Naive thymus-derived CD4-positive, alpha-beta T cell (primary cell): ENCODE results near the gene SLC39A11. TPM values are rescaled to one million over a fixed set of nuclear protein-coding genes. Genes with fewer than 3 reads are reported as not detected.
A peak's percentile ranks its signal among the peaks of the same experiment; 100 is the strongest.

Experiments used
- ATAC-seq: fragments of 150-1000 bp; cut with Tn5 transposase; 2 replicates; pipeline ENCODE4 v1.10.0; 2021; ENCODE audit warnings: mild to moderate bottlenecking, moderate library complexity
- CTCF ChIA-PET: fragments of 350-600 bp; sonication (Branson Sonifier 250); formaldehyde crosslinking; loops from one replicate; lab custom pipeline; 2021; ENCODE audit warnings: antibody characterized with exemption; lab: Charles Lee
- POLR2A ChIA-PET: fragments of 350-600 bp; sonication (Branson Sonifier 250); formaldehyde crosslinking; loops from one replicate; lab custom pipeline; 2021; ENCODE audit warnings: antibody characterized with exemption, inconsistent platforms; lab: Charles Lee
- DNase-seq, 9 donors: peaks; one replicate each; pipeline versions ENCODE4 v3.0.0 to v3.0.0-alpha.2; 2020 to 2022; ENCODE audit warnings: mixed read lengths in 1 of 9
- H3K27ac ChIP-seq: one replicate; pipeline ENCODE4 v1.7.0; 2013; ENCODE audit warnings: mild to moderate bottlenecking, low read depth, low read length, moderate library complexity
- H3K27me3 ChIP-seq, 2 donors: one replicate each; pipeline ENCODE4 v1.7.0; 2013; ENCODE audit warnings: low read length in 2 of 2, mild to moderate bottlenecking in 2 of 2, moderate library complexity in 2 of 2; ENCODE audit not compliant: control insufficient read depth in 2 of 2, insufficient read depth in 2 of 2
- H3K36me3 ChIP-seq, 3 experiments: 1 replicate in 2 of 3; 2 replicates in 1 of 3; pipeline ENCODE4 v1.7.0; 2013; ENCODE audit warnings: low read length in 3 of 3, mild to moderate bottlenecking in 3 of 3, moderate library complexity in 1 of 3; ENCODE audit not compliant: insufficient read depth in 3 of 3, control insufficient read depth in 2 of 3
- H3K4me1 ChIP-seq, 2 donors: one replicate each; pipeline ENCODE4 v1.7.0; 2013; ENCODE audit warnings: low read length in 2 of 2, mild to moderate bottlenecking in 2 of 2, moderate library complexity in 1 of 2; ENCODE audit not compliant: control insufficient read depth in 2 of 2, insufficient read depth in 2 of 2
- H3K4me3 ChIP-seq: 2 replicates; pipeline ENCODE4 v1.7.0; 2013; ENCODE audit warnings: mild to moderate bottlenecking, low read length
- H3K9me3 ChIP-seq, 3 experiments: 1 replicate in 2 of 3; 2 replicates in 1 of 3; pipeline ENCODE4 v1.7.0; 2013; ENCODE audit warnings: low read length in 3 of 3; ENCODE audit not compliant: control insufficient read depth in 2 of 3
- H3K27ac Mint-ChIP-seq, 9 donors: one replicate each; pipeline ENCODE4 v1.8.0; 2020 to 2022; ENCODE audit warnings: mixed read lengths in 9 of 9, mild to moderate bottlenecking in 8 of 9, moderate library complexity in 5 of 9, inconsistent platforms in 2 of 9
- H3K27me3 Mint-ChIP-seq, 5 donors: one replicate each; pipeline ENCODE4 v1.8.0; 2021 to 2022; ENCODE audit warnings: mixed read lengths in 5 of 5, mild to moderate bottlenecking in 1 of 5
- H3K36me3 Mint-ChIP-seq, 5 donors: one replicate each; pipeline ENCODE4 v1.8.0; 2020 to 2022; ENCODE audit warnings: mixed read lengths in 5 of 5, mild to moderate bottlenecking in 3 of 5, inconsistent platforms in 1 of 5
- H3K4me1 Mint-ChIP-seq, 7 donors: one replicate each; pipeline ENCODE4 v1.8.0; 2020 to 2022; ENCODE audit warnings: mixed read lengths in 7 of 7, mild to moderate bottlenecking in 3 of 7, inconsistent platforms in 1 of 7
- H3K4me3 Mint-ChIP-seq, 10 donors: one replicate each; pipeline ENCODE4 v1.8.0; 2020 to 2022; ENCODE audit warnings: mild to moderate bottlenecking in 10 of 10, mixed read lengths in 10 of 10, moderate library complexity in 6 of 10, inconsistent platforms in 2 of 10
- H3K9me3 Mint-ChIP-seq, 11 donors: one replicate each; pipeline ENCODE4 v1.8.0; 2020 to 2022; ENCODE audit warnings: mixed read lengths in 11 of 11, mild to moderate bottlenecking in 4 of 11, inconsistent platforms in 1 of 11, moderate library complexity in 1 of 11
- intact Hi-C, 2 donors: fragments of 100-400 bp; cut with micrococcal nuclease; formaldehyde crosslinking; loops; one replicate each; pipeline ENCODE4 v1.15.1; 2023
- polyA plus RNA-seq, 2 donors: library from polyadenylated mRNA; unstranded; fragments of 300-500 nt; fragmentation: Illumina TruSeq; gene quantifications; one replicate each; pipeline ENCODE4 v1.2.3, GENCODE V29; 2021
- total RNA-seq, 6 experiments: library from RNA in 5 of 6; stranded (reverse) in 5 of 6; gene quantifications; 1 replicate in 5 of 6; 2 replicates in 1 of 6; pipeline ENCODE4 v1.2.3 and lab custom pipeline; 2021 to 2026

The SLC39A11 gene
- total and polyA plus RNA-seq, 7 experiments from 2014 or later = 8.5 to 36.7 (median 19.8) TPM

GRCh38 chr17:72870367-72870985 lies 222.0 kb downstream of the SLC39A11 start:
- Histone ChIP-seq H3K27me3 (no peaks in the 10 kb centered on the region), H3K4me3 (no peak overlapping the region), H3K9me3 (no peaks in the 10 kb centered on the region), H3K36me3 (no peaks in the 10 kb centered on the region), H3K27ac (no peak overlapping the region), H3K4me1 (no peaks in the 10 kb centered on the region)
- no peak for ATAC-seq
- ChIA-PET CTCF (no interaction called here), POLR2A (no interaction called here)
- intact Hi-C loops = no loop called here
- DNase-seq = no peak
- Mint-ChIP-seq H3K4me1 (peaks cover 0 to 12% (median 0%) of the 10 kb centered on the region in 7 donors), H3K27me3 (no peaks in the 10 kb centered on the region), H3K4me3 (no peak overlapping the region), H3K27ac (no peak overlapping the region), H3K9me3 (peaks cover 0 to 7% (median 4%) of the 10 kb centered on the region in 11 donors), H3K36me3 (peaks cover 0 to 39% (median 31%) of the 10 kb centered on the region in 5 donors)

GRCh38 chr17:72869630-72870029 lies 222.9 kb downstream of the SLC39A11 start:
- peaks cover 0 to 36% (median 27%) of the 10 kb centered on the region in 5 donors for H3K36me3 Mint-ChIP-seq
- intact Hi-C loops = no loop called here
- Histone ChIP-seq H3K27ac (no peak overlapping the region), H3K4me1 (no peaks in the 10 kb centered on the region), H3K9me3 (no peaks in the 10 kb centered on the region), H3K4me3 (no peak overlapping the region), H3K36me3 (no peaks in the 10 kb centered on the region), H3K27me3 (no peaks in the 10 kb centered on the region)
- no peaks in the 10 kb centered on the region for H3K27me3 Mint-ChIP-seq
- H3K4me1 Mint-ChIP-seq = peaks cover 0 to 17% (median 0%) of the 10 kb centered on the region in 7 donors
- DNase-seq (no peak), ATAC-seq (no peak)
- ChIA-PET CTCF (no interaction called here), POLR2A (no interaction called here)
- no peak overlapping the region for H3K4me3 Mint-ChIP-seq
- peak overlapping the region in 1 of 9 donors; percentile 31 for H3K27ac Mint-ChIP-seq
- peaks cover 0 to 6% (median 1%) of the 10 kb centered on the region in 11 donors for H3K9me3 Mint-ChIP-seq

GRCh38 chr17:72865954-72866353 lies 226.5 kb downstream of the SLC39A11 start:
- Mint-ChIP-seq H3K4me3 (no peak overlapping the region), H3K27ac (no peak overlapping the region), H3K4me1 (peaks cover 0 to 26% (median 0%) of the 10 kb centered on the region in 7 donors), H3K36me3 (peaks cover 0 to 31% (median 22%) of the 10 kb centered on the region in 5 donors), H3K27me3 (no peaks in the 10 kb centered on the region), H3K9me3 (no peaks in the 10 kb centered on the region)
- Histone ChIP-seq H3K27me3 (no peaks in the 10 kb centered on the region), H3K27ac (no peak overlapping the region), H3K4me3 (no peak overlapping the region), H3K36me3 (no peaks in the 10 kb centered on the region), H3K9me3 (no peaks in the 10 kb centered on the region), H3K4me1 (no peaks in the 10 kb centered on the region)
- ATAC-seq (no peak), DNase-seq (no peak)
- ChIA-PET CTCF (no interaction called here), POLR2A (interaction anchor here (0.7 kb wide), 1 partner anchor 63 kb away, joined by 3 read pairs; no protein-coding TSS in a partner anchor)
- intact Hi-C loops = no loop called here

- intact Hi-C loops = no loop called here
- DNase-seq (no peak), ATAC-seq (no peak)
- no peaks in the 10 kb centered on the region for H3K9me3 ChIP-seq
- no peaks in the 10 kb centered on the region for H3K36me3 ChIP-seq
- no peak overlapping the region for H3K4me3 ChIP-seq
- H3K27ac ChIP-seq = no peak overlapping the region
- H3K27me3 ChIP-seq = no peaks in the 10 kb centered on the region
- Mint-ChIP-seq H3K27me3 (no peaks in the 10 kb centered on the region), H3K27ac (no peak overlapping the region), H3K9me3 (peaks cover 0 to 4% (median 0%) of the 10 kb centered on the region in 11 donors), H3K4me3 (no peak overlapping the region), H3K36me3 (peaks cover 0 to 46% (median 28%) of the 10 kb centered on the region in 5 donors), H3K4me1 (peaks cover 0 to 26% (median 0%) of the 10 kb centered on the region in 7 donors)
- ChIA-PET CTCF (no interaction called here), POLR2A (no interaction called here)
- H3K4me1 ChIP-seq = no peaks in the 10 kb centered on the region
Measured at GRCh38 chr17:72863526-72864211, 228.8 kb downstream of the SLC39A11 start.

- Histone ChIP-seq H3K27me3 (no peaks in the 10 kb centered on the region), H3K4me1 (no peaks in the 10 kb centered on the region), H3K9me3 (no peaks in the 10 kb centered on the region), H3K4me3 (no peak overlapping the region), H3K36me3 (no peaks in the 10 kb centered on the region), H3K27ac (no peak overlapping the region)
- DNase-seq (no peak), ATAC-seq (no peak)
- Mint-ChIP-seq H3K9me3 (peaks cover 0 to 6% (median 0%) of the 10 kb centered on the region in 11 donors), H3K27ac (no peak overlapping the region), H3K27me3 (no peaks in the 10 kb centered on the region), H3K4me1 (peaks cover 0 to 19% (median 0%) of the 10 kb centered on the region in 7 donors), H3K4me3 (peak overlapping the region in 1 of 10 donors; percentile 49), H3K36me3 (peaks cover 0 to 47% (median 30%) of the 10 kb centered on the region in 5 donors)
- CTCF ChIA-PET = no interaction called here
- intact Hi-C loops = no loop called here
- POLR2A ChIA-PET = no interaction called here
Measured at GRCh38 chr17:72862276-72862999, 230.1 kb downstream of the SLC39A11 start.

GRCh38 chr17:72861811-72862210 lies 230.7 kb downstream of the SLC39A11 start:
- Mint-ChIP-seq H3K27me3 (no peaks in the 10 kb centered on the region), H3K27ac (no peak overlapping the region), H3K4me3 (peak overlapping the region in 1 of 10 donors; percentile 49), H3K4me1 (peaks cover 0 to 18% (median 0%) of the 10 kb centered on the region in 7 donors), H3K9me3 (peaks cover 0 to 6% (median 0%) of the 10 kb centered on the region in 11 donors), H3K36me3 (peaks cover 0 to 47% (median 28%) of the 10 kb centered on the region in 5 donors)
- DNase-seq (no peak), ATAC-seq (no peak)
- no peak overlapping the region for H3K4me3 ChIP-seq
- no peaks in the 10 kb centered on the region for H3K36me3 ChIP-seq
- POLR2A ChIA-PET = no interaction called here
- CTCF ChIA-PET = no interaction called here
- intact Hi-C loops = no loop called here
- no peaks in the 10 kb centered on the region for H3K9me3 ChIP-seq
- H3K27me3 ChIP-seq = no peaks in the 10 kb centered on the region
- no peaks in the 10 kb centered on the region for H3K4me1 ChIP-seq
- no peak overlapping the region for H3K27ac ChIP-seq
